HepG2 (cell line): ENCODE data around the gene GPAM. TPM values are rescaled to one million over a fixed set of nuclear protein-coding genes. Genes with fewer than 3 reads are reported as not detected.
A peak's percentile ranks its signal among the peaks of the same experiment; 100 is the strongest.

Experiments used
- CBX1 ChIP-seq: IDR thresholded peaks from one replicate; pipeline ENCODE4 v1.6.1; 2016; ENCODE audit warnings: antibody characterized with exemption, low read depth
- DRAP1 ChIP-seq: IDR thresholded peaks from 2 replicates; pipeline ENCODE4 v1.6.1; 2016; ENCODE audit warnings: missing genetic modification reagents, missing compliant biosample characterization
- ETV5 ChIP-seq: IDR thresholded peaks from 2 replicates; pipeline ENCODE4 v1.6.1; 2018; ENCODE audit warnings: missing biosample characterization, missing genetic modification reagents, inconsistent platforms, borderline replicate concordance
- FOXC1 ChIP-seq: sonication (generic); formaldehyde crosslinking; IDR thresholded peaks from 2 replicates; pipeline ENCODE4 v1.8.0; 2022; ENCODE audit warnings: mild to moderate bottlenecking, missing genetic modification reagents, borderline replicate concordance
- HDAC2 ChIP-seq: sonication (generic); formaldehyde crosslinking; IDR thresholded peaks from 2 replicates; pipeline ENCODE4 v1.4.0; 2020; ENCODE audit warnings: missing genetic modification reagents
- HNF4G ChIP-seq, 2 experiments: sonication (generic) in 1 of 2; formaldehyde crosslinking in 1 of 2; IDR thresholded peaks; 2 replicates each; pipeline versions ENCODE4 v1.4.0 to v1.6.1; 2011 to 2020; ENCODE audit warnings: borderline replicate concordance in 2 of 2, low read depth in 2 of 2, mild to moderate bottlenecking in 2 of 2, low read length in 1 of 2, missing genetic modification reagents in 1 of 2, moderate library complexity in 1 of 2
- HNRNPL ChIP-seq: fragments of 200-400 bp; formaldehyde crosslinking; IDR thresholded peaks from 2 replicates; pipeline ENCODE4 v1.6.1; 2017; ENCODE audit warnings: mild to moderate bottlenecking, low read depth, low read length
- HNRNPUL1 ChIP-seq: fragments of 200-400 bp; formaldehyde crosslinking; IDR thresholded peaks from 2 replicates; pipeline ENCODE4 v1.6.1; 2017; ENCODE audit warnings: low read depth, mild to moderate bottlenecking, low read length, moderate library complexity
- HOXA9 ChIP-seq: sonication (generic); formaldehyde crosslinking; IDR thresholded peaks from 2 replicates; pipeline ENCODE4 v1.8.1; 2022; ENCODE audit warnings: missing genetic modification reagents, mild to moderate bottlenecking, moderate library complexity, borderline replicate concordance
- MTF2 ChIP-seq: sonication (generic); formaldehyde crosslinking; IDR thresholded peaks from 2 replicates; pipeline ENCODE4 v1.5.0; 2020; ENCODE audit warnings: missing genetic modification reagents, borderline replicate concordance
- NFE2L1 ChIP-seq: sonication (generic); formaldehyde crosslinking; IDR thresholded peaks from 2 replicates; pipeline ENCODE4 v1.4.0; 2020; ENCODE audit warnings: missing genetic modification reagents, mild to moderate bottlenecking, borderline replicate concordance
- NFYC ChIP-seq: IDR thresholded peaks from 2 replicates; pipeline ENCODE4 v1.6.1; 2016; ENCODE audit warnings: missing genetic modification reagents, missing compliant biosample characterization
- POLR2A ChIP-seq, 2 experiments: IDR thresholded peaks; 2 replicates each; pipeline ENCODE4 v1.6.1; 2011; ENCODE audit warnings: low read depth in 2 of 2, low read length in 2 of 2, mild to moderate bottlenecking in 1 of 2, moderate library complexity in 1 of 2; ENCODE audit not compliant: insufficient read depth in 1 of 2
- RAD51 ChIP-seq: fragments of 450-650 bp; IDR thresholded peaks from 2 replicates; pipeline ENCODE4 v1.6.1; 2016; ENCODE audit warnings: borderline replicate concordance
- RFX3 ChIP-seq: IDR thresholded peaks from 2 replicates; pipeline ENCODE4 v1.6.1; 2016; ENCODE audit warnings: missing biosample characterization, missing genetic modification reagents
- SALL1 ChIP-seq: sonication (generic); formaldehyde crosslinking; IDR thresholded peaks from 2 replicates; pipeline ENCODE4 v1.8.0; 2022; ENCODE audit warnings: mild to moderate bottlenecking, missing genetic modification reagents
- TAF15 ChIP-seq: fragments of 200-400 bp; formaldehyde crosslinking; IDR thresholded peaks from one replicate; pipeline ENCODE4 v1.6.1; 2018; ENCODE audit warnings: mild to moderate bottlenecking, low read depth, low read length; ENCODE audit not compliant: poor library complexity, severe bottlenecking
- TOE1 ChIP-seq: sonication (generic); formaldehyde crosslinking; IDR thresholded peaks from 2 replicates; pipeline ENCODE4 v1.4.0; 2020; ENCODE audit warnings: mild to moderate bottlenecking, missing genetic modification reagents
- XRCC5 ChIP-seq: fragments of 200-400 bp; formaldehyde crosslinking; optimal IDR thresholded peaks from 2 replicates; pipeline ENCODE3; 2017; ENCODE audit warnings: mild to moderate bottlenecking, low read length
- ZBTB38 ChIP-seq: sonication (generic); formaldehyde crosslinking; IDR thresholded peaks from 2 replicates; pipeline ENCODE4 v1.5.1; 2020; ENCODE audit warnings: mild to moderate bottlenecking, missing genetic modification reagents
- ZBTB7B ChIP-seq: sonication (generic); formaldehyde crosslinking; IDR thresholded peaks from 2 replicates; pipeline ENCODE4 v1.4.0; 2020; ENCODE audit warnings: missing genetic modification reagents
- ZNF430 ChIP-seq: sonication (generic); formaldehyde crosslinking; IDR thresholded peaks from 2 replicates; pipeline ENCODE4 v1.9.0; 2021; ENCODE audit warnings: mild to moderate bottlenecking, missing genetic modification reagents
- ZNF468 ChIP-seq: sonication (generic); formaldehyde crosslinking; IDR thresholded peaks from 2 replicates; pipeline ENCODE4 v1.8.0; 2022; ENCODE audit warnings: mild to moderate bottlenecking, moderate library complexity, missing genetic modification reagents
- ZNF512 ChIP-seq: sonication (generic); formaldehyde crosslinking; IDR thresholded peaks from 2 replicates; pipeline ENCODE4 v1.4.0; 2020; ENCODE audit warnings: mild to moderate bottlenecking, missing genetic modification reagents
- ZNF577 ChIP-seq: sonication (generic); formaldehyde crosslinking; IDR thresholded peaks from 2 replicates; pipeline ENCODE4 v1.4.0; 2020; ENCODE audit warnings: mild to moderate bottlenecking, low read depth, missing genetic modification reagents, borderline replicate concordance
- ZSCAN9 ChIP-seq: IDR thresholded peaks from 2 replicates; pipeline ENCODE4 v1.6.1; 2016; ENCODE audit warnings: borderline replicate concordance
- polyA plus RNA-seq, 8 experiments: library from polyadenylated mRNA; depleted of rRNA in 3 of 8; stranded (reverse) in 7 of 8; unstranded in 1 of 8; fragments of >200 nt; fragmentation: Illumina TruSeq in 4 of 8; extraction: Trizol in 4 of 8; gene quantifications; 2 replicates each; pipeline versions ENCODE4 v1.2.1 to v1.2.3, GENCODE V29; 2011 to 2016; ENCODE audit warnings: low read depth in 4 of 8, missing spikeins in 1 of 8, mixed read lengths in 1 of 8; ENCODE audit not compliant: insufficient read depth in 1 of 8
- total RNA-seq, 5 experiments: library from RNA; depleted of rRNA; stranded (reverse); fragments of >200 nt; fragmentation: Illumina TruSeq; extraction: Trizol; gene quantifications; 2 replicates each; pipeline ENCODE4 v1.2.3, GENCODE V29; 2016; ENCODE audit warnings: low read depth in 1 of 5
- TF ChIP-seq, protein P1 (sequence below): sonication (generic); formaldehyde crosslinking; IDR thresholded peaks from 2 replicates; pipeline ENCODE4 v1.4.0; 2020; ENCODE audit warnings: missing genetic modification reagents, borderline replicate concordance

Gene GPAM
- total and polyA plus RNA-seq, 2 of the 13 experiments (the other 11 are each of a cell fraction or from before 2014, with no cell fraction given) = 36.8 to 140 TPM

GRCh38 chr10:112231602-112232400, 48.2 kb upstream of the GPAM start (continued):
- no peak for TF ChIP-seq ZNF512 (CRISPR knock-in tag)
- no peak for TF ChIP-seq FOXC1 (CRISPR knock-in tag)
- no peak for TF ChIP-seq NFYC
- no peak for TF ChIP-seq ZSCAN9 (CRISPR knock-in tag)
- no peak for TF ChIP-seq HNRNPUL1
- TF ChIP-seq SALL1 = 0 out of 2 replicates have a peak, but pooled peaks have one; percentile 13
- TF ChIP-seq RFX3 (CRISPR knock-in tag) = no peak
- TF ChIP-seq, protein P1, sequence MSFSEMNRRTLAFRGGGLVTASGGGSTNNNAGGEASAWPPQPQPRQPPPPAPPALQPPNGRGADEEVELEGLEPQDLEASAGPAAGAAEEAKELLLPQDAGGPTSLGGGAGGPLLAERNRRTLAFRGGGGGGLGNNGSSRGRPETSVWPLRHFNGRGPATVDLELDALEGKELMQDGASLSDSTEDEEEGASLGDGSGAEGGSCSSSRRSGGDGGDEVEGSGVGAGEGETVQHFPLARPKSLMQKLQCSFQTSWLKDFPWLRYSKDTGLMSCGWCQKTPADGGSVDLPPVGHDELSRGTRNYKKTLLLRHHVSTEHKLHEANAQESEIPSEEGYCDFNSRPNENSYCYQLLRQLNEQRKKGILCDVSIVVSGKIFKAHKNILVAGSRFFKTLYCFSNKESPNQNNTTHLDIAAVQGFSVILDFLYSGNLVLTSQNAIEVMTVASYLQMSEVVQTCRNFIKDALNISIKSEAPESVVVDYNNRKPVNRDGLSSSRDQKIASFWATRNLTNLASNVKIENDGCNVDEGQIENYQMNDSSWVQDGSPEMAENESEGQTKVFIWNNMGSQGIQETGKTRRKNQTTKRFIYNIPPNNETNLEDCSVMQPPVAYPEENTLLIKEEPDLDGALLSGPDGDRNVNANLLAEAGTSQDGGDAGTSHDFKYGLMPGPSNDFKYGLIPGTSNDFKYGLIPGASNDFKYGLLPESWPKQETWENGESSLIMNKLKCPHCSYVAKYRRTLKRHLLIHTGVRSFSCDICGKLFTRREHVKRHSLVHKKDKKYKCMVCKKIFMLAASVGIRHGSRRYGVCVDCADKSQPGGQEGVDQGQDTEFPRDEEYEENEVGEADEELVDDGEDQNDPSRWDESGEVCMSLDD (CRISPR knock-in tag) = no peak
- no peak for TF ChIP-seq TOE1 (CRISPR knock-in tag)
- no peak for TF ChIP-seq CBX1
- TF ChIP-seq MTF2 = no peak
- 0 out of 2 replicates have a peak, but pooled peaks have one; percentile 33 for TF ChIP-seq ZBTB38
- no peak for TF ChIP-seq DRAP1 (CRISPR knock-in tag)
- no peak for TF ChIP-seq HOXA9 (CRISPR knock-in tag)
- no peak for TF ChIP-seq TAF15
- TF ChIP-seq POLR2A (IDR thresholded peaks at IDR 0.05; ENCODE audit: insufficient read depth in 1 of 2, low read depth in 2 of 2, low read length in 2 of 2) = 0 out of 4 replicates have a peak, but pooled peaks of 1 of the 2 experiments have one; percentile 21
- TF ChIP-seq HNRNPL = no peak
- no peak for TF ChIP-seq ZNF468 (CRISPR knock-in tag)
- TF ChIP-seq ZNF430 = no peak
- TF ChIP-seq HNF4G (IDR thresholded peaks at IDR 0.05; ENCODE audit: borderline replicate concordance, low read depth, low read length) = 0 out of 2 replicates have a peak, but pooled peaks have one; percentile 37
- TF ChIP-seq HNF4G (CRISPR knock-in tag; IDR thresholded peaks at IDR 0.05; ENCODE audit: borderline replicate concordance, low read depth) = no peak
- no peak for TF ChIP-seq RAD51
- TF ChIP-seq NFE2L1 (CRISPR knock-in tag) = no peak
- no peak for TF ChIP-seq XRCC5
- TF ChIP-seq ZNF577 = no peak
- TF ChIP-seq ETV5 (CRISPR knock-in tag) = no peak
- 0 out of 2 replicates have a peak, but pooled peaks have one; percentile 14 for TF ChIP-seq HDAC2 (CRISPR knock-in tag)
- TF ChIP-seq ZBTB7B (CRISPR knock-in tag) = no peak
